HG03280 (cell line): ENCODE results near the gene SCNM1.
A peak's percentile ranks its signal among the peaks of the same experiment; 100 is the strongest.
"Not testable (repeated sequence)": the region's sequence is repeated elsewhere in the genome, so short reads cannot be mapped to it uniquely, and the experiment has no call there.

ENCODE experiments used
- ATAC-seq: cut with Tn5 transposase; IDR thresholded peaks from one replicate; pipeline ENCODE4 v1.9.1; 2021; ENCODE audit warnings: mild to moderate bottlenecking, moderate library complexity; ENCODE audit not compliant: unreplicated experiment

The SCNM1 gene

DNA sequence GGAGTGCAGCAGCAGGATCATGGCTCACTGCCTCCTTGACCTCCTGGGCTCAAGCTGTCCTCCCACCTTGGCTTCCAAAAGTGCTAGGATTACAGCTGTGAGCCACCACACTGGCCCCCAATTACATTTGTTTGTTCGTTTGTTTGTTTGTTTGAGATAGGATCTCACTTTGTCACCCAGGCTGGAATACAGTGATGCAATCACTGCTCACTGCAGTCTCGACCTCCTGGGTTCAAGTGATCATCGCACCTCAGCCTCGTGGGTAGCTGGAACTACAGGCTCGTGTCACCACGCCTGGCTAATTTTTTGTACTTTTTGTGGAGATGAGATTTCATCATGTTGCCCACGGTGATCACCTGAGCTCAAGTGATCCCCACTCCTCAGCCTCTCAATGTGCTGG lies 26.1 kb downstream of the SCNM1 start:
- no peak for ATAC-seq

DNA sequence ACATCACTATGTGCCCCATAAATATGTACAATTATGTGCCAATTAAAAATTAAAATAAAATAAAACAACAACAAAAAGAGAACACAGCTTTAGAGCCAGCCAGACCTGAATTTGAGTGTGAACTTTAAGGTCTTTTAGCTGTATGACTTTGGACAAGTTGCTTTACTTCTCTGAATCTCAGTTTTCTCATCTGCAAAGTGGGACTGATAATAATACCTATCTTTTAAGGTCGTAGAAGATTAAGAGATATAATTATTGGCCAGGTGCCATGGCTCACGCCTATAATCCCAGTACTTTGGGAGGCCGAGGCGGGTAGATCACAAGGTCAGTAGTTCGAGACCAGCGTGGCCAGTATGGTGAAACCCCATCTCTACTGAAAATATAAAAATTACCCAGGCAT lies 27.4 kb downstream of the SCNM1 start:
- no peak for ATAC-seq

DNA sequence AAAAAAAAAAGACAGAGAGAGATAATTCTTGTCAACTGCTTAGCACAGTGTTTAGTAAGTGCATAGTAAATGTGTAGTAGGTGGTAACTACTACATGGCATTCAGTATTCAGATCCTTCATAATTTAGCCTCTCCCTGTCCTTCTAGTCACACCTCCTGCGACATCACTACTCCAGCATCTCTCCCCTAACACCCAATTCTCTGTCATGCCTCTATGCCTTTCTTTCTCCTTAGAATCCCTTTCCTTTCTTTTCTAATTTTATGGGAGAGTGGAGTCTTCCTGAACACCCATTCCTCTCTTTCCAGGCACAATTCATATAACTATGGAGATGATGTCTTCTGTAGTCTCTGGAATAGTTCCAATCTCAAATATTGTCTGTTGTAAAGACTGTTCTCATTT lies 27.9 kb downstream of the SCNM1 start:
- no peak for ATAC-seq

DNA sequence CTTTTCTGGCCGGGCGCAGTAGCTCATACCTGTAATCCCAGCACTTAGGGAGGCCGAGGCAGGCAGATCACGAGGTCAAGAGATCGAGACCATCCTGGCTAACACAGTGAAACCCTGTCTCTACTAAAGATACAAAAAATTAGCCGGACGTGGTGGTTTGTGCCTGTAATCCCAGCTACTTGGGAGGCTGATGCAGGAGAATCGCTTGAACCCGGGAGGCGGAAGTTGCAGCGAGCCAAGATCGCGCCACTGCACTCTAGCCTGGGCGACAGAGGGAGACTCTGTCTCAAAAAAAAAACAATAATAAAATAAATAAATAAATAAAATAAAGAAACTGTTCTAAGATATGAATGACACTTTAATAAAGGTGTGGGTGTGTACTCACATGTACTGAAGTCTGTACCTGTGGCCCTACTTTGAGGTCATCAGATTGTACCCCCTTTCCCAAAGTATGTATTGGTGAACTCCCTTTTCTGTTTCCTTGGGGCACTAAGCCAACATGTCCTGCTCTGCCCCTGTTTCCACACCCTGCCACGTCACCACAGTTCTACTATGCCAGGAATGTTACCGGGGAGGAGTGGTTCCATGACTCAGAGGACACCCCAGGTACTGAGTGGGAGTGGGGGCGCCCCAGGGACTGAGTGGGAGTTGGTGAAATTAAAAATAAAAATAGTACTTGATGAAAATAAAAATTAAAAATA lies 29.1 kb downstream of the SCNM1 start:
- not testable (repeated sequence) for ATAC-seq

DNA sequence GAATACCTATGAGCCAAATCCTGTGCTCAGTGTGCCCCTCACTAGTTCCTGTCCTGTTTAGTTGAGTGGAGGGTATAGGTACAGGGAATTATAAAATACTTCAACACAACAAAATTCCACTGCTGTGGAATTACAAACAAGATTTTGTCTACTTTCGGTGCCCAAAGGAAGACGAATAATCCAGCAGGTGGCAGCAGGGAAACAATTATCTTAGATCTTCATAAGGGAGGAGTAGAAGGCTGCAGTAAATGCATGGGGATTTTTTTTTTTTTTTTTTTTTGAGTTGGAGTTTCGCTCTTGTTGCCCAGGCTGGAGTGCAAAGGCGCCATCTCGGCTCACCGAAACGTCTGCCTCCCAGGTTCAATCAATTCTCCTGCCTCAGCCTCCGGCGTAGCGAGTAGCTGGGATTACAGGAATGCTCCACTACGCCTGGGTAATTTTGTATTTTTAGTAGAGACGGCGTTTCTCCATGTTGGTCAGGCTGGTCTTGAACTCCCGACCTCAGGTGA lies 30.4 kb downstream of the SCNM1 start:
- no peak for ATAC-seq

DNA sequence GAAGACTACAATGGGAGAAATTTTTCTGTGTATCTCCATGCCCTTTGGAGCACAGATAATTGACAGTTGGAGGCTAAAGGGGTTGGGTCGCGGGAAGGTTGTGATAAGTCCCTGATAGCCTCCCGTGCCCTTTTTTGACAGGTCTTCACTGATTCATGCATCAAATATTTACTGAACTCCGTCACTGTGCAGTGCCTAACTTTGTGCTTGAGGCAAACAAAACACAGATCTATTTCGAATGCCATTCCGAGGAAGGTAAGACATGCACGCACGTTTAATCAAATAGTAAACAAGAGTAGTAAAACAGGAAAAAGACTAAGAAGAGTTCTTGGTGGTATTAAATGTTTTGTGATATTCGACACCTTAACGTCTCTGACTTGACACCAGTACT lies 31.9 kb downstream of the SCNM1 start:
- ATAC-seq, result peak; percentile 4

DNA sequence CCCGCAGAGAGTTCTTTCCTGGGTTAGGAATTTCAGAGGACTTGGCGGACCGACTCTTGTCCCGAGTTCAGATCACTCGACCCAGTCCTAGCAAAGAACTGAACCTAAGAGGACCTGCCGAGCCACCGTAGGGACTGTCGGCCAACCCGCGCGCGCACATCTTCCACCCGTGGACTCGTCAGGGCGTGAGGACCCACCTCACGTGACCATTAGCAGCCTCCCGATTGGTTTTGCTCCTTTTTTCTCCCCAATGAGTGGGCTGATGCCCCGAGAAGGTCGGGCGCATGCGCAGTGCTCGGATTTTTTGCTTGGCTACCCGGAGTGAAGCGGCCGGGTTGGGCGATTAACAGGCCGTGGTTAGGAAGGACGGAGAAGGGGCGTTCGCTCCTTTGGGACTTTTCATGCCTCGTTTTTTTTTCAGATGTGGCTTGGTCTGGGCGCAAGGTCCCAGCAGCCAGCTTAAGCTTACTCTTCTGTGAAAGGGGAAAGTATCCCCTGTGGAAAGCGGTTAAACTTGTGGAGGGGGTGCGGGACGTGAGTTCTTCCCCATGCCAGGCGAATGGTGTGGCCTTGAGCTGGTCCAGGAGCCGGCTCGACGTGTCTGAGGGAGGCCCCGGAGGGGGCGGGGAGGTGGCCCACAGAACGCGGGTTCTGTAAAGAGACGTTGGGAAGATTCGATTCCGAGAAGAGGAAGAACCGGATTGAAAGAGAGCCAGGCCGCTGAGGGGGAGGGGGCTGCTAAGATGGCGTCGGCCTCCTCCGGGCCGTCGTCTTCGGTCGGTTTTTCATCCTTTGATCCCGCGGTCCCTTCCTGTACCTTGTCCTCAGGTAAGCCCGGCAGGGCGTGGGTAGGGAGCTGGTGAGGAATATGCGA lies 32.5 kb downstream of the SCNM1 start, which contains the start of gene PIP5K1A:
Gene PIP5K1A, plus strand, starts transcription at position 299 of the 874 bp plus-strand sequence. Its CDS starts 445 bp downstream, at position 744.
- peak; percentile 84 for ATAC-seq

DNA sequence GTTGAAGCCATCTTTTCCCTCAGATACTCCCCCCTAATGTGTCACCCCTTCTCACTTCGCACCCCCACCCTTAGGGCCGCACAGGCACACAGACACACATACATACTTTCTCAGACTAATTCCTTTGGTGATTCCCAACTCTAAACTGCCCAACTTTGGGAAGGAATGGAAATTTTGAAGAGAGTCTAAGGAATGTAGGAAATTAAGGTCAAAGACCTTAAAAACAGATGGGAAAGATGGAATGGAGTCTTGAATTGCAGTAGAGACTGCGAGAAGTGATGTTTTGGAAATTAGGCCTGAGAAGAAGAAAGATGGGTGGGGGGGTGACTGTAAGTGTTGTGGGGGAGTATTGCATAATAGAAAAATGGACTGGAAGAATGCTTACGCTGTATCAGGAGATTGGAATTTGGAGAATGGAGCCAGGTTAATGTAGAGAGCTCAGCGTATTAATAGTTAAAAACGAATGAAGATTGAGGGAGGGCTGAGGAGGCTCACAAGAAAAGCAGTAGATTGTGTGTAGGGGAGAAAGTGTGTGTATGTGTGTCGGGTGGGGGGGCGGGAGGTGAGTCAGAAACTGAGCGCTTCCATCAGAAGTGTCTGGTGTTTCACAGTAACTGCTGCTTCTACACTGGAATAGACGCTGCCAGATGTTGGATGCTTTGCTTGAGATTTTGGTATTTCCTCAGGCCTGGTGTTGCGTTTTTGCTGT lies 34.1 kb downstream of the SCNM1 start:
- no peak for ATAC-seq

DNA sequence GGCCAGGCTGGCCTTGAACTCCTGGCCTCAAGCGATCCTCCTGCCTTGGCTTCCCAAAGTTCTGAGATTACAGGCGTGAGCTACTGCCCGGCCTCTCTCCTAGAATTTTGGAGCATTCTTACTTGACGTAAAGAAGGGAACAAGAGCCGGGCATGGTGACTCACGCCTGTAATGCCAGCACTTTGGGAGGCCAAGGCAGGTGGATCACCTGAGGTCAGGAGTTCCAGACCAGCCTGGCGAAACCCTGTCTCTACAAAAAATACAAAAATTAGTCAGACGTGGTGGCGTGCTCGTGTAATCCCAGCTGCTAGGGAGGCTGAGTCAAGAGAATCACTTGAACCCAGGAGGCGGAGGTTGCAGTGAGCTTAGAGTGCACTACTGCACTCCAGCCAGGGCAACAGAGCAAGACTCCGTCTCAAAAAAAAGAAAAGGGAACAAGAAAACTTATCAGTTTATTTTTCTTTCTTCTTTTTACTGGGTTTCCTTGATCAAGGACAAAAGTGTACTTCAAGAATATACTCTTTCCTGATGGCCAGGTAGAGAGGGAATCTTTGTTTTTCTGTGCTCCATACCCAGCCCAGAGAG lies 39.5 kb downstream of the SCNM1 start:
- ATAC-seq, result not testable (repeated sequence)

DNA sequence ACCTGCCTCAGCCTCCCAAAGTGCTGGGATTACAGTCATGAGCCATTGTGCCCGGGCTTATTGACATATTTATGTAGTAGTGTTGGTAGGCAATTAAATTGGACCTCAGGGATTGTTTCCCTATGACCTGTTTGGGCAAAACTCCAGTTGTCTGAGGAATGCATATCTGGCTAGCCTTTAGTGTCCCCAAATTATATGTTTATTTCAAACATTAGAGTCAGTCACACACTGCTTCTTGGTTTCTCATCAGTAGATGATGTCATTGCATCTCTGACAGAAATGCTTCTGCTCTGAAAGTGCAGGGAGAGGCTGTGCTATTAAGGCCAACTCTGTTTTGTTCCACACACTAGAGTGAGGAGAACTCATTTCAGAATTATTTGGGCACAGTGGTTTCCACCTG lies 44.9 kb downstream of the SCNM1 start:
- ATAC-seq, result no peak

DNA sequence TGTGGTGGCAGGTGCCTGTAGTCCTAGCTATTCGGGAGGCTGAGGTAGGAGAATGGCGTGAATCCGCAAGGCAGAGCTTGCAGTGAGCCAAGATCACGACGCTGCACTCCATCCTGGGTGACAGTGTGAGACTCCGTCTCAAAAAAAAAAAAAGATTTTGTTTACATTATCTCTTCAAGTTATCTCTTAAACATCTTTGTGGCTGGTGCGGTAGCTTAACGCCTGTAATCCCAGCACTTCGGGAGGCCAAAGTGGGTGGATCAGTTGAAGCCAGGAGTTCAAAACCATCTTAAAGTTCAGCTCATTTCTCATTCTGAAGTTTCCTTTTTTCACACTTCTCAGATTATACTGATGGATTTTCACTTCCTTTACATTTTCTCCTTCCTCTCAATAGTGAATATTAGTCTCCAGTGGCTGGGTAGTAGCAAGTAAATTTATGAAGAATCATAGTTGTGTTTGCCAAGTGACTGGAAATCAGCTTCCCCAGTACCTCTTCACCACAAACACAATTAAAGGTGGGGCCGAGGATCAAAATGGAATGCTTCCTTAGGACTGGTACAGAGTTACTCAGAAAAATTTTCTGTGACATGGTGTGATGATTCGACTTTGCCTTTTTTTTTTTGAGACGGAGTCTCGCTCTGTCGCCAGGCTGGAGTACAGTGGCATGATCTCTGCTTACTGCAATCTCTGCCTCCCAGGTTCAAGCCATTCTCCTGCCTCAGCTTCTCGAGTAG lies 46.2 kb downstream of the SCNM1 start:
- ATAC-seq, result no peak

DNA sequence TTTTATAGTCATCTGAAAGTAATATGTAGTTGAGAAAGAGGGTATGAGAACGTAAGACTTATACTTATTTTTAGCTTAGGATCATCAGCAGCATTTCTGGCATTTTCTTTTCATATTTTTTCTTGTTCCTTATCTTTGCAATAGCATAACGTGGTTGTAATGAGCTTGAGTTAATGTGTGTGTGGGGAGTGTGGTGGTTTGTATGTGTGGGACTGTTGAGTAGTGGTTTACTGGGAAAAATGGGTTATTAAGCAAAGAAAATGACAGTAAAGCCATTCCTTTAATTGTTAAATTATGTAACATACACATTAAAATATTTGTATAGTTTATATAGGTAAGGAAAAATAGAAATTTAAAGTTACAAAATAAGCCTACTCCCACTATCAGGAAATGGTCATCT lies 47.6 kb downstream of the SCNM1 start:
- no peak for ATAC-seq
